ENCODE data around the gene TMEM168.
"Not testable (repeated sequence)": the region's sequence is repeated elsewhere in the genome, so short reads cannot be mapped to it uniquely, and the experiment has no call there.

The TMEM168 gene

GRCh38 chr7:112798274-112799159 is 8.3 kb upstream of the TMEM168 start:
- Histone ChIP-seq H3K4me1 (ENCODE audit: control insufficient read depth, insufficient read depth, low read length) (no peaks in the 10 kb centered on the region), H3K9me3 (ENCODE audit: control insufficient read depth, low read length) (no peaks in the 10 kb centered on the region), H3K27me3 (ENCODE audit: control insufficient read depth, insufficient read depth, low read length) (no peaks in the 10 kb centered on the region), H3K9ac (ENCODE audit: low read length) (no peak overlapping the region), H3K4me3 (ENCODE audit: low read length) (no peak overlapping the region), H3K36me3 (ENCODE audit: control insufficient read depth, insufficient read depth, low read length) (no peaks in the 10 kb centered on the region)

- H3K27me3 ChIP-seq (ENCODE audit: control insufficient read depth, insufficient read depth, low read length); H3K4me1 ChIP-seq (ENCODE audit: control insufficient read depth, insufficient read depth, low read length); H3K9me3 ChIP-seq (ENCODE audit: control insufficient read depth, low read length); H3K9ac ChIP-seq (ENCODE audit: low read length); H3K4me3 ChIP-seq (ENCODE audit: low read length); H3K36me3 ChIP-seq (ENCODE audit: control insufficient read depth, insufficient read depth, low read length): not testable (repeated sequence)
Observed at GRCh38 chr7:112796552-112796951, 6.4 kb upstream of the TMEM168 start.

- Histone ChIP-seq H3K9ac (ENCODE audit: low read length) (no peak overlapping the region), H3K9me3 (ENCODE audit: control insufficient read depth, low read length) (no peaks in the 10 kb centered on the region), H3K4me3 (ENCODE audit: low read length) (no peak overlapping the region), H3K4me1 (ENCODE audit: control insufficient read depth, insufficient read depth, low read length) (peaks cover 12% of the 10 kb centered on the region), H3K36me3 (ENCODE audit: control insufficient read depth, insufficient read depth, low read length) (no peaks in the 10 kb centered on the region), H3K27me3 (ENCODE audit: control insufficient read depth, insufficient read depth, low read length) (no peaks in the 10 kb centered on the region)
Observed at GRCh38 chr7:112792441-112792840, 2.2 kb upstream of the TMEM168 start.

GRCh38 chr7:112791465-112792168 is 1.4 kb upstream of the TMEM168 start:
- Histone ChIP-seq H3K4me3 (ENCODE audit: low read length) (no peak overlapping the region), H3K27me3 (ENCODE audit: control insufficient read depth, insufficient read depth, low read length) (no peaks in the 10 kb centered on the region), H3K9ac (ENCODE audit: low read length) (no peak overlapping the region), H3K4me1 (ENCODE audit: control insufficient read depth, insufficient read depth, low read length) (peaks cover 12% of the 10 kb centered on the region), H3K9me3 (ENCODE audit: control insufficient read depth, low read length) (no peaks in the 10 kb centered on the region), H3K36me3 (ENCODE audit: control insufficient read depth, insufficient read depth, low read length) (no peaks in the 10 kb centered on the region)

GRCh38 chr7:112790586-112791003 is 402 bp upstream of the TMEM168 start:
- Histone ChIP-seq H3K9me3 (ENCODE audit: control insufficient read depth, low read length) (no peaks in the 10 kb centered on the region), H3K27me3 (ENCODE audit: control insufficient read depth, insufficient read depth, low read length) (no peaks in the 10 kb centered on the region), H3K4me3 (ENCODE audit: low read length) (peak overlapping the region; percentile 95), H3K9ac (ENCODE audit: low read length) (peak overlapping the region; percentile 90), H3K4me1 (ENCODE audit: control insufficient read depth, insufficient read depth, low read length) (peaks cover 12% of the 10 kb centered on the region), H3K36me3 (ENCODE audit: control insufficient read depth, insufficient read depth, low read length) (no peaks in the 10 kb centered on the region)

GRCh38 chr7:112789453-112789816 is 758 bp downstream of the TMEM168 start:
- Histone ChIP-seq H3K9me3 (ENCODE audit: control insufficient read depth, low read length) (no peaks in the 10 kb centered on the region), H3K4me3 (ENCODE audit: low read length) (peak overlapping the region; percentile 95), H3K4me1 (ENCODE audit: control insufficient read depth, insufficient read depth, low read length) (peaks cover 12% of the 10 kb centered on the region), H3K9ac (ENCODE audit: low read length) (peak overlapping the region; percentile 90), H3K36me3 (ENCODE audit: control insufficient read depth, insufficient read depth, low read length) (no peaks in the 10 kb centered on the region), H3K27me3 (ENCODE audit: control insufficient read depth, insufficient read depth, low read length) (no peaks in the 10 kb centered on the region)

- Histone ChIP-seq H3K4me3 (ENCODE audit: low read length) (peak overlapping the region; percentile 95), H3K9ac (ENCODE audit: low read length) (peak overlapping the region; percentile 90), H3K36me3 (ENCODE audit: control insufficient read depth, insufficient read depth, low read length) (no peaks in the 10 kb centered on the region), H3K9me3 (ENCODE audit: control insufficient read depth, low read length) (no peaks in the 10 kb centered on the region), H3K4me1 (ENCODE audit: control insufficient read depth, insufficient read depth, low read length) (peaks cover 12% of the 10 kb centered on the region), H3K27me3 (ENCODE audit: control insufficient read depth, insufficient read depth, low read length) (no peaks in the 10 kb centered on the region)
Observed at GRCh38 chr7:112788778-112789343, 1.3 kb downstream of the TMEM168 start.

- Histone ChIP-seq H3K36me3 (ENCODE audit: control insufficient read depth, insufficient read depth, low read length) (no peaks in the 10 kb centered on the region), H3K4me1 (ENCODE audit: control insufficient read depth, insufficient read depth, low read length) (peaks cover 12% of the 10 kb centered on the region), H3K27me3 (ENCODE audit: control insufficient read depth, insufficient read depth, low read length) (no peaks in the 10 kb centered on the region), H3K9me3 (ENCODE audit: control insufficient read depth, low read length) (no peaks in the 10 kb centered on the region), H3K9ac (ENCODE audit: low read length) (no peak overlapping the region), H3K4me3 (ENCODE audit: low read length) (no peak overlapping the region)
Observed at GRCh38 chr7:112784603-112785002, 5.6 kb downstream of the TMEM168 start.

GRCh38 chr7:112782498-112782897 is 7.7 kb downstream of the TMEM168 start:
- no peak overlapping the region for H3K4me3 ChIP-seq (ENCODE audit: low read length)
- H3K36me3 ChIP-seq (ENCODE audit: control insufficient read depth, insufficient read depth, low read length) = no peaks in the 10 kb centered on the region
- no peaks in the 10 kb centered on the region for H3K27me3 ChIP-seq (ENCODE audit: control insufficient read depth, insufficient read depth, low read length)
- H3K4me1 ChIP-seq (ENCODE audit: control insufficient read depth, insufficient read depth, low read length) = no peaks in the 10 kb centered on the region
- no peaks in the 10 kb centered on the region for H3K9me3 ChIP-seq (ENCODE audit: control insufficient read depth, low read length)
- no peak overlapping the region for H3K9ac ChIP-seq (ENCODE audit: low read length)

GRCh38 chr7:112781558-112781957 is 8.6 kb downstream of the TMEM168 start:
- Histone ChIP-seq H3K9ac (ENCODE audit: low read length) (no peak overlapping the region), H3K4me3 (ENCODE audit: low read length) (no peak overlapping the region), H3K36me3 (ENCODE audit: control insufficient read depth, insufficient read depth, low read length) (no peaks in the 10 kb centered on the region), H3K4me1 (ENCODE audit: control insufficient read depth, insufficient read depth, low read length) (no peaks in the 10 kb centered on the region), H3K9me3 (ENCODE audit: control insufficient read depth, low read length) (no peaks in the 10 kb centered on the region), H3K27me3 (ENCODE audit: control insufficient read depth, insufficient read depth, low read length) (no peaks in the 10 kb centered on the region)

- no peaks in the 10 kb centered on the region for H3K9me3 ChIP-seq (ENCODE audit: control insufficient read depth, low read length)
- no peaks in the 10 kb centered on the region for H3K4me1 ChIP-seq (ENCODE audit: control insufficient read depth, insufficient read depth, low read length)
- no peaks in the 10 kb centered on the region for H3K27me3 ChIP-seq (ENCODE audit: control insufficient read depth, insufficient read depth, low read length)
- no peak overlapping the region for H3K9ac ChIP-seq (ENCODE audit: low read length)
- no peaks in the 10 kb centered on the region for H3K36me3 ChIP-seq (ENCODE audit: control insufficient read depth, insufficient read depth, low read length)
- no peak overlapping the region for H3K4me3 ChIP-seq (ENCODE audit: low read length)
Observed at GRCh38 chr7:112781110-112781509, 9.1 kb downstream of the TMEM168 start.

GRCh38 chr7:112779667-112780066 is 10.5 kb downstream of the TMEM168 start:
- no peaks in the 10 kb centered on the region for H3K27me3 ChIP-seq (ENCODE audit: control insufficient read depth, insufficient read depth, low read length)
- H3K9ac ChIP-seq (ENCODE audit: low read length) = no peak overlapping the region
- H3K4me1 ChIP-seq (ENCODE audit: control insufficient read depth, insufficient read depth, low read length) = no peaks in the 10 kb centered on the region
- no peak overlapping the region for H3K4me3 ChIP-seq (ENCODE audit: low read length)
- H3K9me3 ChIP-seq (ENCODE audit: control insufficient read depth, low read length) = no peaks in the 10 kb centered on the region
- no peaks in the 10 kb centered on the region for H3K36me3 ChIP-seq (ENCODE audit: control insufficient read depth, insufficient read depth, low read length)
